Thyroid gland (tissue), 4 donors: ENCODE results near the gene XRCC5.

ENCODE experiments used
- POLR2A ChIP-seq, 2 donors: fragments of 450-650 bp; IDR thresholded peaks; one replicate each; pipeline ENCODE4 v1.6.1; 2017; ENCODE audit warnings: antibody characterized with exemption in 2 of 2, mild to moderate bottlenecking in 2 of 2, moderate library complexity in 1 of 2
- TF ChIP-seq, protein P1 (sequence below), 6 experiments: fragments of 200-600 bp in 3 of 6; fragments of 450-650 bp in 3 of 6; sonication (generic) in 3 of 6; IDR thresholded peaks; one replicate each; pipeline ENCODE4 v1.5.1; 2016 to 2019; ENCODE audit warnings: antibody characterized with exemption in 6 of 6, mild to moderate bottlenecking in 2 of 6, inconsistent platforms in 1 of 6, moderate library complexity in 1 of 6

- TF ChIP-seq, protein P1, sequence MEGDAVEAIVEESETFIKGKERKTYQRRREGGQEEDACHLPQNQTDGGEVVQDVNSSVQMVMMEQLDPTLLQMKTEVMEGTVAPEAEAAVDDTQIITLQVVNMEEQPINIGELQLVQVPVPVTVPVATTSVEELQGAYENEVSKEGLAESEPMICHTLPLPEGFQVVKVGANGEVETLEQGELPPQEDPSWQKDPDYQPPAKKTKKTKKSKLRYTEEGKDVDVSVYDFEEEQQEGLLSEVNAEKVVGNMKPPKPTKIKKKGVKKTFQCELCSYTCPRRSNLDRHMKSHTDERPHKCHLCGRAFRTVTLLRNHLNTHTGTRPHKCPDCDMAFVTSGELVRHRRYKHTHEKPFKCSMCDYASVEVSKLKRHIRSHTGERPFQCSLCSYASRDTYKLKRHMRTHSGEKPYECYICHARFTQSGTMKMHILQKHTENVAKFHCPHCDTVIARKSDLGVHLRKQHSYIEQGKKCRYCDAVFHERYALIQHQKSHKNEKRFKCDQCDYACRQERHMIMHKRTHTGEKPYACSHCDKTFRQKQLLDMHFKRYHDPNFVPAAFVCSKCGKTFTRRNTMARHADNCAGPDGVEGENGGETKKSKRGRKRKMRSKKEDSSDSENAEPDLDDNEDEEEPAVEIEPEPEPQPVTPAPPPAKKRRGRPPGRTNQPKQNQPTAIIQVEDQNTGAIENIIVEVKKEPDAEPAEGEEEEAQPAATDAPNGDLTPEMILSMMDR (IDR thresholded peaks at IDR 0.05), result no peak
- no peak for TF ChIP-seq POLR2A (IDR thresholded peaks at IDR 0.05)
These were observed 133.9 kb downstream of the XRCC5 start for GRCh38 chr2:216243026-216243425.
